Activated CD4-positive, CD25-positive, alpha-beta regulatory T cell treated with anti-CD3 and anti-CD28 coated beads, Interleukin-2, amount 50 U/mL, for 16 hours (primary cell): Measurements from ENCODE around the gene HIF3A.

Experiments
- DNase-seq: peaks from one replicate; pipeline ENCODE4 v3.0.0-alpha.2; 2020; ENCODE audit warnings: low read depth, low spot score

The HIF3A gene

GRCh38 chr19:46381756-46382345 is 85.0 kb downstream of the HIF3A start:
- DNase-seq = no peak

- no peak for DNase-seq
Observed at GRCh38 chr19:46383171-46383815, 86.5 kb downstream of the HIF3A start.

GRCh38 chr19:46383846-46384245 is 87.0 kb downstream of the HIF3A start:
- DNase-seq = no peak

- DNase-seq = no peak
Observed at GRCh38 chr19:46384396-46384795, 87.6 kb downstream of the HIF3A start.

GRCh38 chr19:46385636-46386035 is 88.8 kb downstream of the HIF3A start:
- no peak for DNase-seq

GRCh38 chr19:46386151-46386550 is 89.3 kb downstream of the HIF3A start:
- no peak for DNase-seq

- no peak for DNase-seq
Observed at GRCh38 chr19:46386996-46387712, 90.3 kb downstream of the HIF3A start.

- DNase-seq = no peak
Observed at GRCh38 chr19:46387713-46388130, 90.9 kb downstream of the HIF3A start.

- DNase-seq = no peak
Observed at GRCh38 chr19:46388311-46389095, 91.7 kb downstream of the HIF3A start.

GRCh38 chr19:46390121-46390858 is 93.4 kb downstream of the HIF3A start:
- no peak for DNase-seq

GRCh38 chr19:46390866-46391265 is 94.0 kb downstream of the HIF3A start:
- no peak for DNase-seq

- DNase-seq = no peak
Observed at GRCh38 chr19:46391296-46392251, 94.7 kb downstream of the HIF3A start.

- DNase-seq = no peak
Observed at GRCh38 chr19:46392252-46392801, 95.5 kb downstream of the HIF3A start.

GRCh38 chr19:46392837-46393236 is 96.0 kb downstream of the HIF3A start:
- no peak for DNase-seq
